ACC112 (cell line): Measurements from ENCODE around the gene ROR2.

Experiments used
- H2AFZ ChIP-seq: fragments of 200-600 bp; sonication (generic); one replicate; pipeline ENCODE4 v1.6.0; 2017; ENCODE audit warnings: antibody characterized with exemption, low read length; ENCODE audit not compliant: unreplicated experiment
- H3K27ac ChIP-seq: fragments of 200-600 bp; sonication (generic); 2 replicates; pipeline ENCODE4 v1.5.1; 2014; ENCODE audit warnings: low read depth, mild to moderate bottlenecking, antibody characterized with exemption, low read length, moderate library complexity
- H3K27me3 ChIP-seq: fragments of 200-600 bp; sonication (generic); 2 replicates; pipeline ENCODE4 v1.6.1; 2014; ENCODE audit warnings: mild to moderate bottlenecking, antibody characterized with exemption, low read length, moderate library complexity, mixed read lengths; ENCODE audit not compliant: insufficient read depth
- H3K36me3 ChIP-seq: fragments of 200-600 bp; sonication (generic); 2 replicates; pipeline ENCODE4 v1.6.1; 2016; ENCODE audit warnings: mild to moderate bottlenecking, antibody characterized with exemption, low read length, moderate library complexity, mixed read lengths; ENCODE audit not compliant: insufficient read depth
- H3K4me1 ChIP-seq: fragments of 200-600 bp; sonication (generic); one replicate; pipeline ENCODE4 v1.6.1; 2016; ENCODE audit warnings: low read length, mixed read lengths; ENCODE audit not compliant: insufficient read depth, unreplicated experiment, control insufficient read depth
- H3K4me3 ChIP-seq: fragments of 200-600 bp; sonication (generic); 2 replicates; pipeline ENCODE4 v1.5.1; 2014; ENCODE audit warnings: mild to moderate bottlenecking, low read depth, low read length
- H3K79me2 ChIP-seq: fragments of 200-600 bp; sonication (generic); one replicate; pipeline ENCODE4 v1.6.0; 2016; ENCODE audit warnings: low read length; ENCODE audit not compliant: control insufficient read depth, unreplicated experiment, insufficient read depth

Gene ROR2

DNA sequence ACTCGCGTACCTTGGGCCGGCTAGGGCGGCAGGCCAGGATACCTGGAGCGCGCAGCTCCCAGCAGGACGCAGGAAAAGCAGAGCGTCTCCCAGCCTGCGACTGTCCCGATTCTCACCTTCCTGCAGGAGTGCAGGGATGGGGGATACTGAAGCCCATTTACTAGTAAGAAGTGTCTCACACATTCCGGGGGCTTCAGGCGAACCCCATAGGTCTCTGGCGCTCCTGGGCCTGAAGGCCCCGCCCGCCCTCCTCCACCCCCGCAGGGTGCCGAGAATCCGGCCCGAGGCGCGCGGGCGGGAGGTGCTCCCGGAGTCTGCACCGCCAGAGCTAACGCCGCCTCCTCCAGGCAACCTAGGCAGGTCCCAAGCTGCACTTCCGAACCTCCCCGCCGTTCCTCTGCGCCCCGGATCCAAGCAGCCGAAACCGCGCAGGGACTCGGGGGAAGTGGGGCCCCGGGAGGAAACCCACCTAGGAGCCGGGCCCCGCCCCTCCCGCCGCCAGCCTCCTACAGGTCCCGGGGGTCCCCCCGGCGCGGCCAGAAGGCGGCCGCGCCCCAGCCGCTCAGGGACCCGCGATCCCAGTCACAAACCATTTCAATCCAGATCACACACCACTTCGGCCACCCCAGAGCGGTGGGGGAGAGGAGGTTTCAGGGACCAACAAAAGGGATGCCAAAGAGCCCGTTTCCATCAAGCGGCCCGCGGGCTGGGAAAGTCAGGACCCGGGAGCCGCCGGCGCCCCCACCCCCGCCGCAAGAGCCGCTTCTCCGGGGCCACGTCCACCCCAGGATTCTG is 1.2 kb downstream of the ROR2 start:
- H3K79me2 ChIP-seq, result peaks cover 5% of the 10 kb centered on the region
- H3K27ac ChIP-seq, result no peak overlapping the region
- H3K27me3 ChIP-seq, result peaks cover 30% of the 10 kb centered on the region
- peaks cover 4% of the 10 kb centered on the region for H3K4me1 ChIP-seq
- no peaks in the 10 kb centered on the region for H3K36me3 ChIP-seq
- H2AFZ ChIP-seq, result peak overlapping the region; percentile 79
- H3K4me3 ChIP-seq, result peak overlapping the region; percentile 86

DNA sequence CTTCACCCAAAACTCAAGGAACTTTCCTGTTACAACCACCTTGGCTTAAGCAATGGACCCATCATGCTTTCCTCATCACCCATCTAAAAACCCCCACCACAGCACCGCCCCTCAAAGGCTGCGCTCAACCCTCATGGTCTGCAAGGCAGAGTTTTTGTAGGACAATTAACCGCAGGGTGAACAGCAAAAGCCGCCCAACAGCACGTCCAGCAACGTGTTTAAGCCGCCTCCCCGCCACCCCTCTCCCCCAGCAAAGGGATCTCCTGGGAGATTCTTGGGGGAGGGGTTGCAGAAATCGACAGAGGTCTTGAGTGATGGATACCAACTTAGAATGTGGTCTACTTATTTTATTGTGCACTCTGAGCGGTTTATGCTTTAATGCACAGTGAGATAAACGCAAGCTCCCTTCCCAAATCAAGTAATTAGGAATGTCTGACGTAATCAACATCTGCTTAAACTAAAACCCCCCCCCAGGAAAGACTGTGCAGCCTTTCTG is 1.9 kb downstream of the ROR2 start:
- Histone ChIP-seq H3K27ac (no peak overlapping the region), H3K79me2 (peaks cover 5% of the 10 kb centered on the region), H2AFZ (no peak overlapping the region), H3K4me1 (peaks cover 4% of the 10 kb centered on the region), H3K36me3 (no peaks in the 10 kb centered on the region), H3K4me3 (peak overlapping the region; percentile 86), H3K27me3 (peaks cover 30% of the 10 kb centered on the region)

DNA sequence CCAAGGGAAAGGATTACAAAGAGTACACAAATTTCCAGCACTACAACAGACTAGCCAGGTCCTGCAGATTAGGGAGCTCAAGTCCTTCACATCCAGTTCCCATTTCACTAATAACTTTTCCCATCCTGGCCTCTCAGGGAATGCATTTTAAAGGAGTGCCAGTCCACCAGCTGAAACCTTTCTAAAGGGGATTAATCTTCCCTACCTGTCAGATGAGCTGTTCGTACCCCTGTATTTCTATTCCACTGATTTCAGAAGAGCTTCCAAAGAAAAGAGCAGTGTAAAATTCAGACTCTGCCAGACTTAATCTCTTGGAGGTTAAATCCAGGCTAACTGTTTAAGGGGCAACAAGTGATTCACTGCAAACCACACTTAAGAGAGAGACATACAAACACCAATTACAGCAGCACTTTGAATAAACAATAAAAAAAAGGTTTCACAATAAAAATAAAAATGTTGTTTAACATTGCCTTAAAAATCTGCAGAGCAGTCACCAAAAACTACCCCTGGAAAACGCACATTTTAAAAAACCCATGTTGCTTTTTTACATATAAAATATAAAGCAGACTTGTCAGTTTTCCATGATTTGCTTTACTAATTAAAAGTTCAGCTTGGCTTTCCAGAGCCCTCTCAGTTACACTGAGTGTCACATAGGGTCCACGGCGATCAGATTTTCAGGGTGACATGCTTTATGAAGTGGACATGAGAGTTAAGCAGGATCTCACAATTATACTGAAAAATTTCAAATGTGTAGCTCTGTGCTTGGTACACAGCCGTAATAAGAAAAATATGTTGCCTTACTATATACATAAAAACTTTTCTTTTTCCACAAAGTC is 3.2 kb downstream of the ROR2 start:
- peaks cover 30% of the 10 kb centered on the region for H3K27me3 ChIP-seq
- no peaks in the 10 kb centered on the region for H3K36me3 ChIP-seq
- no peak overlapping the region for H2AFZ ChIP-seq
- peaks cover 4% of the 10 kb centered on the region for H3K4me1 ChIP-seq
- peaks cover 7% of the 10 kb centered on the region for H3K79me2 ChIP-seq
- H3K4me3 ChIP-seq, result no peak overlapping the region
- H3K27ac ChIP-seq, result no peak overlapping the region

DNA sequence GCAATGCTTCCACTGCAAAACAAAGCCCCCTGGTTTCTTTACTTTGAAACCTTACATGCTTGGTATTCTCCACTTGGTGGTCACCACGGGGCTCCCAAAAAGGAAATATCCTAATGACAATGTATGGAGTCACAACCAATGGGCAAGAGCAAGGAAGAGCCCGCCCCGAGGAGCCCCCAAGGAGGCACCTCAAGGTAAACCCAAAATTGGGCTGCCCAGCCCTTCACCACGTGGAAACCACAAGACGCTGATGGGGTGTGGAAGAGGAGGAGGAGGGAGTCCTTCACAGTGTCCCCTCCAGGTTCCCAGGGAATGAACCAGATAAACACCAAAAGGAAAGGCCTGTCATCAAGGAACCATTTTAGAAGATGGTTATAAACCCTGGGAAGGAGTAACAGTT is 3.8 kb downstream of the ROR2 start:
- Histone ChIP-seq H3K36me3 (no peaks in the 10 kb centered on the region), H2AFZ (no peak overlapping the region), H3K27me3 (peaks cover 30% of the 10 kb centered on the region), H3K4me3 (no peak overlapping the region), H3K27ac (no peak overlapping the region), H3K79me2 (peaks cover 7% of the 10 kb centered on the region), H3K4me1 (peaks cover 4% of the 10 kb centered on the region)

DNA sequence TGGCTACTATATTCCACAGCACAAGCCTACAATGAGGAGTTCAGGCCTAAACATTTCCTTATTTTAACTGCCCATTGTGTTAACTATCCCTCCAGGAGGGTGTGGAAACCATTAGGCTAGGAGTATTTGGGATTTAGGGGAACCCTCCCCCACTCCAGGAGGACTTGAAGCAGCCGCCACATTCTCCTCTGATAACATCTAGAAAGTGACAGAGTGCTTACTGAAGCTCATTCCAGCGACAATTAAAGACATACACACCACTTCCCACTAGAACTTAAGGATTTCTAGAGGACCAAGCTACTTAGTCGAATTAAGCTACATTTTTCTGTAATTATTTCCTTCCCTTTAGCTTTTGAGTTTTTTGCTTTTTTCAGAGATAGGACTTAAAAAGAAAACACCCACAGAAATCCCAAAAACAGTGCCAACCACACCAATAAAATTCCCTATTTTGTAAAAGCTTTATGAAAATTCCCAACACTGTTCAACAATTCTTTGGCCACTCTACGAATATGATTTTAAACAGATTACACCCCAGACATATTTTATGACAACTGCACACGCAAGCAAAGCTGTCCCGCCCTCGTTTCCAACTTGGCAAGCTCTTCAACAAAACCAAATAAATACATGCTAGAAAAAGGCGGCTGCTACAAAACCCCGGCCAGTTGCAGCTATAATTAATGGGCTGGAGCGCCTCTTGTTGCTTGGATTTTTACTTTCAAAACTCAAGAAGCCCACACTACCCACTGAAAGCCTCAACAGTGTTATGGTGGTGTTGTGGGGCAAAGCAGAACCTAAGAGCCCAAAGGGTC is 4.5 kb downstream of the ROR2 start:
- no peak overlapping the region for H2AFZ ChIP-seq
- peak overlapping the region; percentile 33 for H3K4me3 ChIP-seq
- H3K27me3 ChIP-seq, result peaks cover 29% of the 10 kb centered on the region
- H3K79me2 ChIP-seq, result peaks cover 7% of the 10 kb centered on the region
- H3K27ac ChIP-seq, result peak overlapping the region; percentile 23; the same call in 1 of the 2 replicates
- peaks cover 4% of the 10 kb centered on the region for H3K4me1 ChIP-seq
- no peaks in the 10 kb centered on the region for H3K36me3 ChIP-seq

DNA sequence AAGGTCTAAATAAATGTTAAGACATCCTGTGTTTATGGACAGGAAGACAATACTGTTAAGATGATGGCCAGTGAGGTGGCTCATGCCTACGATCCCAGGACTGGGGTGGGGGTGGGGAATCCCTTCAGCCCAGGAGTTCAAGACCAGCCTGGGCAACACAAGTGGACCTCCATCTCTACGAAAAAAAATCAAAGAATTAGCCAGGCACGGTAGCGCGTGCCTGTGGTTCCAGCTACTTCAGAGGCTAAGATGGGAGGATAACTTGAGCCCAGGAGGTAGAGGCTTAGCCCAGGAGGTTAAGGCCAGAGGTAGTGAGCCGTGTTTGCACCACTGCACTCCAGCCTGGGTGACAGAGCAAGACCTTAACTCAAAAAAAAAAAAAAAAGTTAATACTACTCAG is 5.3 kb downstream of the ROR2 start:
- Histone ChIP-seq H3K36me3 (no peaks in the 10 kb centered on the region), H3K4me3 (no peak overlapping the region), H3K4me1 (peaks cover 4% of the 10 kb centered on the region), H2AFZ (no peak overlapping the region), H3K27me3 (peaks cover 24% of the 10 kb centered on the region), H3K27ac (no peak overlapping the region), H3K79me2 (peaks cover 7% of the 10 kb centered on the region)

DNA sequence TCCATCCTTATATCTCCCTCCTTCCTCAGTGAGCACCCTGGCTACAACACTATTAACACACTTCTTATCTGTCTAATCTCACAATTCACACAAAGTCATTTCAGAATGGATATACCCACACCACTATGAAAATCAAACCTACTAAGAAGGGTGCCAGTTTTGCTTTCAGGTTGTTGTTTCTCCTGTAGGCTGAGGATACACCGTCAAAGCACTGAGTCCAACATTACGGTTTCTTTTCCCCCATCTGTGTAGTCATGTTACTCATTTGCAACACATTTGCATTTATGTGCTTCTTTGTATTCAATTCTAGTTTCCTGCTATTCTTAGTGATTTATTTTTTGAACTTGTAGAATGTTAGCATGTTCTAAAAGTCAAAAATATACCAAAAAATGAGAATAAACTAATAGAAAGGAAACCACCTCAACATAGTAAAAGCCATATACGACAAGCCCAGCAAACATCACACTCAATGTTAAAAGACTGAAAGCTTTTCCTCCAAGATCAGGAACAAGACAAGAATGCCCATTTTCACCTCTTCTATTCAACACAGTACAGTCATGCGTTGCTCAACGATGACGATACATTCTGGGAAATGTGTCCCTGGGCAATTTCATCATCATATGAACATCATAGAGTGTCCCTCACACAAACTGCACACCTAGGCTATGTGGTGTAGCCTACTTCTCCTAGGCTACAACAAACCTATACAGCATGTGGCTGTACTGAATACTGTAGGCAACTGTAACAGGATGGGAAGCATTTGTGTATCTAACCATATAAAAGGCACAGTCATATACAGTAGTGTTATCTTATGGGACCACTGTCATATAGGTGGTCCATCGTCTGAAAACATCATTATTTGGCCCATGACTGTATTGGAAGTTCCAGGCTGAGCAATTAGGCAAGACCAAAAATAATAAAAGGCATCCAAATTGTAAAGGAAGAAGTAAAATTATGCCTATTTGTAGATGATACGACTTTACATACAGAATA is 6.3 kb downstream of the ROR2 start:
- H3K79me2 ChIP-seq, result peaks cover 7% of the 10 kb centered on the region
- no peaks in the 10 kb centered on the region for H3K36me3 ChIP-seq
- H3K27ac ChIP-seq, result no peak overlapping the region
- H2AFZ ChIP-seq, result no peak overlapping the region
- peaks cover 15% of the 10 kb centered on the region for H3K27me3 ChIP-seq
- no peak overlapping the region for H3K4me3 ChIP-seq
- H3K4me1 ChIP-seq, result peaks cover 4% of the 10 kb centered on the region

DNA sequence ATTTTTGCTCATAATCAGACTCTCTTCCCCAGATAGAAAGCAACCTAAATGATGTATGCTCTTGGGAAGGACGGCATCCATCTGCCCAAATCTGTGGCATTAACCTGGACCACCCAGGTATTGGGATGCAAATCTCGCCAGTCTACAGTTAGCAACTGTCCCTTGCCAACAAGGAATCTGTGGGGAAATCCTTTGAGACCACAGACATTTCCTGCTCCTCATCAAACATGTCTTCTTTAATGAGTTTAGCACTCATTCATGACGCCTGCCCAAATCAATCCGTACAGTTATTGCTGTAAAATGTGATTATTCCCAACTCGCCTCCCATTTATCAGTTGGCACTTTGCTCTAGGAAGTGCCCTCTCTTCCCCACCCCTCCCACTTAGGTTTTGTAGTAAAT is 7.8 kb downstream of the ROR2 start:
- Histone ChIP-seq H3K79me2 (peaks cover 7% of the 10 kb centered on the region), H3K27me3 (peaks cover 6% of the 10 kb centered on the region; the same call in 1 of the 2 replicates), H3K27ac (no peak overlapping the region)

DNA sequence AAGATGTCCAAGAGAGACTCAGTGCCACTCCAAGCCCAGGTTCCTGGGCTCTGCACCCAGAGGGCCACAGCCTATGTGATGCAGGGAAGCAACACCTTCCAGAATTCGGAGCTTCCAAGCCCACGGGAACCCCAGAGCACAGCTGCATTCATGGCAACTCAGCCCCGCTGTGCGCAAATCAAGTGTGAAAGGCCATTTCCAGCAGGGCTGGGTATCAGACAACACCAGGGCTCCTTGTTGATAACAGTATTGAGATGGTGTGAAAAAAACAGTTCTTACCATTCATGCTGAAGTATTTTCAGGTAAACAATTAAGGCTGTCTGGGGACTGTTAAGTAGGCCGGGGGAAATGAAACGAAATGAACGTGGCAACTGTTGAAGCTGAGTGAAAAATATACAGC is 10.1 kb downstream of the ROR2 start:
- Histone ChIP-seq H3K27me3 (no peaks in the 10 kb centered on the region), H3K4me1 (no peaks in the 10 kb centered on the region), H2AFZ (no peak overlapping the region), H3K27ac (no peak overlapping the region), H3K36me3 (no peaks in the 10 kb centered on the region), H3K4me3 (no peak overlapping the region), H3K79me2 (peaks cover 7% of the 10 kb centered on the region)

More for the DNA sequence above, 7.8 kb downstream of the ROR2 start:
- Histone ChIP-seq H3K4me3 (no peak overlapping the region), H3K36me3 (no peaks in the 10 kb centered on the region), H2AFZ (no peak overlapping the region), H3K4me1 (peaks cover 4% of the 10 kb centered on the region)
